GM21515 (cell line): ENCODE data around the gene KIF13A.
"Not testable (repeated sequence)": the region's sequence is repeated elsewhere in the genome, so short reads cannot be mapped to it uniquely, and the experiment has no call there.

Source experiments
- ATAC-seq: cut with Tn5 transposase; IDR thresholded peaks from one replicate; pipeline ENCODE4 v1.9.1; 2021; ENCODE audit not compliant: unreplicated experiment

KIF13A gene

DNA sequence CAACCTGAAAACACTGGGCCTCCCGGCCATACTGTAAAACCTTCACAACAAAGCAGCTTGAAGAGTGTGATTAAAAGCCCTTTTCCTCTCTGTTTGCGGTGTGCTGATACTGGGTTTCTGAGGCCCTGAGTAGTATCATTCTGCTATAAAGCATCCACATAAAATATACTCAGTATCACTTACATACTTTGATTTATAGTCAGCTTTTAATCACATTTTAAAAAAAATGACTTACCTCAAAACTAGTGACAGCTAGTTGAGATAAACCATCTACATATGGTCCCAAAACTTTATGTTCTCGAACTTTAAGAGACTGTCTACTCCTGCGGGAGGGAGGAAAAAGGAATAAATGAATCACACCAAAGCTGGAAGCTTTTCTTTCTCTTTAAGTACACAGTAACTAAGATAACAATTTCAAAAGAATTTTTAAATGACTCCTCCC is 135.7 kb downstream of the KIF13A start:
- no peak for ATAC-seq

DNA sequence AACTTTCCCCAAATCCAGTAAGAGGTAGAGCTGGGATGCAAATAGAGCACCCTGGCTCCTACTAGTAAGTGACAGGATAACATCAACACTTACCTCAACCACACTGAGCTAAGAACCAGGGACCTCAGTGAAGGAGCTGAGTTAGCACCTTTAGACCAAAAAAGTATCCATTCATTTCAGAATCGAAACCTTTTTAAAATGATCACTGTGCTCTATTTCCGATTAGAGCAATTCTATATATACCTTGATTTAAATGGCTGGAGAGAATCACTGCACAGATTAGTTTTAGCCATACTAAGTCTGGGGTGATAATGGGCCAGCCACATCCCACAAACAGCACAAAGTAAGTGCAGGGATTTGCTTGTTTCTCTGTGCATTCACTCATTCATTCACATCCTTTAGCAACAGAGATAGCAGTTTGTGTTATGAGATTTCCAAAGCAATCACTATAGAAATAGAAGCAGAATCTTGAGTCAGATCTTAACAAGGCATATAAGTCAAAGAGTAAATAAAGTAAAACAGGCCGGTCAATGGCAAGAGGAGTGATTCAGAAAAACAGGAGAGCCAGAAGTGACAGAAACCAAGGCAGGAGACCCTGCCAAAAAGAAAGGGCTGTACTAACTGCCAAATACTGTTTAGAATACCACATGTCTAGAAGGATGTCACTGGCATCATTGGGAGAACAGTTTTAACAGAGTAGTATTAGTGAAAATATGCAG is 136.3 kb downstream of the KIF13A start:
- ATAC-seq = no peak

DNA sequence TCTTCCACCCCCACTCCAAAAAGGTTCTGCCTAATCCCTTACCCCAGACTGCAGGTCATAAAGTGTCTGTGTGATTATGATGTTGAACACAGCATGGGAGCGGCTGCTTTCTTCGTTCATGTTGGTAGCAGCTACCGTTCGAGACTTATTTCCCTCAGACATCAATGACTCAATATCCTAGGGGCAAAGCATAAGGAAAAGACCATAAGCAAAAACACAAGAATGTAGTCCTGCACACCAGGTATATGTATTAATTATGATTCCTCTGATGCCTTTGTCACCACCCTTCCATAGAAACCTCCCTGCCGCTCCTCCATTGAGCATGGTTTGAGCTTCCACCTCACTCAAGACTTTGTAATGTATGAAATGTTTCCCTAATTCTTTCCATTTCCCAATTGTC is 137.2 kb downstream of the KIF13A start:
- ATAC-seq = no peak

DNA sequence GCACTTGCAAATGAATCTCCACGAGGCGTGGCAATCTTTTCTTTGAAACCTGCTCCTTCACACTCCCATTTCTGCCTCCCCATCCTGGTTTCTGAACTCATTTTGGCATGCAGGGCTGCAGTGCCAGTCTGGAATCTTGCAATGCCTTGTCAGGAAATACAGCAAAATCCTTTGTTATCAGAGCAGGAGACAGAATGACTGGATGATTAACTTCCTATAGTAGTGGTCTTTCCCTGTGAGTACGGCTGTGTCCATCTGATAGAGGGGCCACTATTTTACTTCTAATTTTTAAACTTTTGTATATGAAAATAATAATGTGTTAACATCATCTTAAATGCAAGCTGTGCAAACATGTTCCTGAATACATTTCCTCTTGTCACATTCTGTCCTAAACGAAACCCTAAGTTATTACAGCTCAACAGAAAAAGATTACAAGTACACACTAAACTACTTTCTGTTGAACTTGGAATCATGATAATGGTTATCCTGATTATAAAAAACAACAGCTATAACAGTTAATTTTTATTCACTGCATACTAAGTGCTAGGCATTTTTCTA is 140.2 kb downstream of the KIF13A start:
- ATAC-seq = no peak

DNA sequence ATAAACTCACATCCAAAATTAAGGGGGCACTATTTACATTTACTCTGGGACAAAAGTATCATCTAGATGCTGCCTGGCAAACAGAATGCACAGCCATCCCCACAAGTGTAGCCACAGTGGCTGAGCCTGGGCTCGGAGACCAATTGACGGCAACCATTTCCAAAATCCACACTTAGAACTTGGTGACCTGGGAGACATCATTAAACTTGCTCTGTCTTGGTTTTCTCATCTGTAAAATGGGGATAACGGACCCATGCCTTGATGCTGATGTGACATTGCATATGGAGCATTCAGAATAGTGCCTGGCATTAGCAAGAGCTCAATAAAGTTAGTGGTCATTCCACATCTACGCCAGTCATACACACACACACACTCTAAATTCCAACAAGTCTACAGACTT is 140.7 kb downstream of the KIF13A start:
- ATAC-seq = no peak

DNA sequence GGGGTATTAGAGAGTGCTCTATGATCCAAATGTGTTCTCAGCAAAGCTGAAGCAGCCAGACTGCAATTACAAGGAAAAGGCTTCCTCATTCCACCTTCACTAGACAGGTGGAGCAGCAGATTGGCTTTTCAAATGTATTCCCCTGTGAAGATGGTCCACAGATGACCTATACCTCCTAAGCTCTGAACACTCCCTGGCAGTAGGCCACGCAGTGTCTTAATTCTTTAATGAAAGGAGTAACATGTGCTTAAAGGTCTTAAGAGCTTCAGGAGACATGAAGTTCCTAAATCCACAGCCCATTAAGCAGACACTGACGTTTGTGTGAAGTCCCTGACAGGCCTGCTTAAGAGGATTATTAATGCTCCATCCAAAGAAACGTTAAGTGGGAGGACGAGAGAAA is 141.8 kb downstream of the KIF13A start:
- ATAC-seq = no peak

DNA sequence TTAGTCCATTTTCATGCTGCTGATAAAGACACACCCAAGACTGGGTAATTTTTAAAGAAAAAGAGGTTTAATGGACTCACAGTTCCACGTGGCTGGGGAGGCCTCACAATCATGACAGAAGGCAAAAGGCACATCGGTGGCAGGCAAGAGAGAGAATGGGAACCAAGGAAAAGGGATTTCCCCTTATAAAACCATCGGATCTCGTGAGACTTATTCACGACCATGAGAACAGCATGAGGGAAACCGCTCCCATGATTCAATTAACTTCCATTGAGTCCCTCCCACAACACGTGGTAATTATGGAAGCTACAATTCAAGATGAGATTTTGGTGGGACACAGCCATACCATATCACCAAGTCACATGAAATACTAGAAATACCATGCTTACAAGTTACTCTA is 142.5 kb downstream of the KIF13A start:
- ATAC-seq = not testable (repeated sequence)

DNA sequence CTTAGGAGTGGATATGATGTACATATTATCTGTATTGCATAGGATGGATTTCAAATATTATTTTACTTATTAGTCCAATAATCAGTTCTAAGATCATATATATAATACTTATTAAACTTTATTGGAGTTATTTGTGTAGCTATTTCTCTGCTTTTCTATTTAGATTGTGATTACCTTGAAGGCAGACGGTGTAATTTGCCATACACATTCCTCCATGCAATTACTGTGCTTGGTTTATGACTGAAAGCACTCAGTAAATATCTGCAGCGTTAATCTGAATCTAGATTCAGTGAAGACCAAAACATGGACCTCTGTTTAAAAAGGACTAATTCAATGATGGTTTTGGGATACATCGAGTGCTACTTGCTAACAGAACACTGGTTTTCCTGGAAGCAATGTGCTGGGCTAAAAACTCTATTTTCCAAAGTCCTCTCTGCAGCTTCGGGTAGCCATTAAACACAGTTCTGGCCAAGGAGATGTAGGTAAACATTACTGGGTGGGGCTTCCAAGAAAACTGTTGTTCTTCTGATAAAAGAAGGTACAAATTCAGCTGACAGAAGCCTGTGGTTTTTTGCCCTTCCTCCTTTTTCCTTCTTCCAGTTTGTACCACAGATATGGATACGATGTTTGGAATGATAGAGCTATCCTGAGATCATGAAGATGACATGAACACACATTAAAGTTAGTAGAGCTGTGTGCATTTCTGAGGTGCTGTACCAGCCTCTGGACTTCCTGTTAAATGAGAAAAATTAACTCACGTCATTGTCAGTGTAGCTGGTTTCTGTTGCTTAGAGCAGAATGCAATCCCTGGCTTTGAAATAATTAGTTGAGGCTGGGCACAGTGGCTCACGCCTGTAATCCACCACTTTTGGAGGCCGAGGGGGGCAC is 144.3 kb downstream of the KIF13A start:
- ATAC-seq = no peak

DNA sequence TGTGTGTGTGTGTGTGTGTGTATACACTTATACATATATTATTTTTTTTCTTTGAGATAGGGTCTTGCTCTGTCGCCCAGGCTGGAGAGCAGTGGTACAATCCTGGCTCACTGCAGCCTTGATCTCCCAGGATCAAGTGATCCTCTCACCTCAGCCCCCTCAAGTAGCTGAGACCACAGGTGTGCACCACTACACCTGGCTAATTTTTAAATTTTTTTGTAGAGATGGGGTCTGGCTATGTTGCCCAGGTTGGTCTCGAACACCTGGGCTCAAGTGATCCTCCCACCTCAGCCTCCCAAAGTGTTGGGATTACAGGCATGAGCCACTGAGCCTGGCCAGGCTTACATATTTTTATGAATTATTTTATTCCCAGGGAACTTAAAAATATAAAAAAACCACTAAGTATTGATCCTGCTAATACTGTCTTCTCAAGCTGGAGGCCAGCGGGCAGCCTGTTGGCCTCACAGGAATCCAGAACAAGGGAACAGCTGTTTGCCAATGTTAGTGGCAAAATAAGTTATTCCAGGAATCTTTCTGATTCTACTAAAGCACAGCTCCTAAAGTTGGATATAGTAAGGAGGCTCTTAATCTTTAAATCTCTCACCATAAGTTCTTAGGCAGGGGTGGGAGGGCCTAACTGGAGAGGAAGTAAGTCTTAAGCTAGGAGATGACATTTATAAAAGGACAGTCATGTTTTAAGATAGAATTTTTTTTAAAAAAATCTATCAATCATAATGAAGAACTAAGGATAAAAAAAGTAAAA is 145.2 kb downstream of the KIF13A start:
- no peak for ATAC-seq

DNA sequence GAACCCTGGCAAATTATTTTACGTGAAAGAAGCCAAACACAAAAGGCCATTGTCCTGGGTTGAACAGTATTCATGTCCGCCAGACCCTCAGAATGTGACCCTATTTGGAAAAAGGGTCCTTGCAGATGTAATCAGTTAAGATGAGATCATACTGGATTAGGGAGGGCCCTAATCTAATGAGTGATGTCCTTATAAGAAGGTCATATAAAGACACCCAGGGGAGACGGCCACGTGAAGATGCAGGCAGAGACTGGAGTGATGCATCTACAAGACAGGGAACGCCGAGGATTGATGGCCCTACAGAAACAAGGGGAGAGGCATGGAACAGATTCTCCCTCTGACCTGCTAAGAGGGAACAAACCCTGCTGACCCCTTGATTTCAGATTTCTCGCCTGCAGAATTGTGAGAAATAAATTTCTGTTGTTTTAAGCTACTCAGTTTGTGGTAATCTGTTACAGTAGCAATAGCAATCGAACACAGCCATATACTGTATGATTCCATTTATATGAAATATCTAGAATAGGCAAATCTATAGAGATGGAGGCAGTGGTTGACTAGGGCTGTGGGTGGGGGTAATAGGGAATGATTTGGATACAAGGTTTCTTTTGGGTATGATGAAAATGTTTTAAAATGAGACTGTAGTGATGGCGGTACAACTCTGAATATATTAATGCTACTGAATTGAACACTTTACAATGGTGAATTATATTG is 147.8 kb downstream of the KIF13A start:
- ATAC-seq = no peak

DNA sequence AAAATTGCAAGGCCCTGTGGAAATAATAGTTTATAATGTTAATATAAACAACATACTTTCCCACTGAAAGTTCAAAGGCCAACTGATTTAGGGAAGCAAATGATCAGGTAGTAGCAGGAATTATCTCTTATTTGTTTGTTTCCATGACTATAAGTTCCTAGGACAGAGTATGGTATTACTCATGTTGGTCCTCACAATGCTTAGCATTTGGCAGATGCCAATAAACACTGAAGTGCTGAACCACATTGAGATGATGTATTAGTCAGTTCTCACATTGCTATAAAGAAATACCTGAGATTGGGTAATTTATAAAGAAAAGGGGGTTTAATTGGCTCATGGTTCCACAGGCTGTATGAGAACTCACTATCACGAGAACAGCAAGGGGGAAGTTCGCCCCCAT is 151.1 kb downstream of the KIF13A start:
- no peak for ATAC-seq

DNA sequence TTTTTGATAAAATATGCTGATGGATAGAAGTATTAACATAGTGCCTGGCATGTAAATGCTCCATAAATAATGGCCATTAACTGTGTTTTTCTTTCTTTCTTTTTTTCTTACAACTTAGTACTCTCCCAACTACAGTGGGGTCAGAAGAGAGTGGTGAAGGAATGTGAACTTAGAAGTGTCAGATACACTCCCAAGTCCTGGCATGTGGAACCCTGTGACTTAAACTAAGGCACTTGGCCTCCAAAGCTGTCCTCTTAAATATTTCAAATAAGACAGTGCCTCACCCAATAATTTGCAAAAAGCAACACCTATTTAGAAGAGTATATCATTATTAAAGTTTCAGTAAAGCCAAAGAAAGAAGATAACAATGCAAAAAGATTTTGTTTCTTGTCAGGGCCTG is 151.7 kb downstream of the KIF13A start:
- no peak for ATAC-seq

DNA sequence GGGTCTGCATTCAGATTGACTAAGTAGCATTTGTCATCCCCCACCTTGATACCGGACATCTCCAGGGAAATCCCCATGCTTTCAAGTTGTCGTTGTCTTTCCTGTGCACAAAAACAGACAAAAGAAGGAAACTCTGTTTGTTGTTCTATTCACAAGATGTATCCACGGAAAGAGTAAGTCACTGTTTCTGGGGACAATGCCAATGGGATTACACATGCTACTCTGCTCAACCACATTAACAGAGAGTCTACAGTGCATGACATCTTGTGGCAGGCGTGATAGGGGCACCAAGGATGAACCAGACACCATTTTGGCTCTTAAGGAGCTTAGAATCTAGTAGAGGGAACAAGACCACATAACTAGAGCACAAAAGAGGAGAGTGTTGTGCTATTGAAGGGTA is 156.3 kb downstream of the KIF13A start:
- ATAC-seq = no peak

DNA sequence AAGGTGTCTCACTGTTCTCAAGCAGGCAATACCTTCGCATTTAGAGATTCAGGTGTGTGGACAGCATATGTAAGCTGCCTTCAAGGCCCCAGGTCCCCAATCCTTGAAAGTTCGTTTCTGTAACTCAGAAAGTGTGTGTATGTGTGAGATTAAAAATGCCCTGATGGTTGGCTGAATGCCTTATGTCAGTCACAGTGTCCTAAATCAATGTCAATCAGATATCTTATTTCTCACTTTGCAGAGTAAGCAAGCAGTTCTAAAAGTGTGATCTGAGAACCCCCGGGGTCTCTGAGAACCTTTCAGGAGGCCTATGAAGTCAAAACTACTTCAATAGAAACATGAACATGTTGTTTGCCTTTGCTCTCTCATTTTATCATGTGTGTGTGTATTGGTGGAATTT is 157.5 kb downstream of the KIF13A start:
- no peak for ATAC-seq

DNA sequence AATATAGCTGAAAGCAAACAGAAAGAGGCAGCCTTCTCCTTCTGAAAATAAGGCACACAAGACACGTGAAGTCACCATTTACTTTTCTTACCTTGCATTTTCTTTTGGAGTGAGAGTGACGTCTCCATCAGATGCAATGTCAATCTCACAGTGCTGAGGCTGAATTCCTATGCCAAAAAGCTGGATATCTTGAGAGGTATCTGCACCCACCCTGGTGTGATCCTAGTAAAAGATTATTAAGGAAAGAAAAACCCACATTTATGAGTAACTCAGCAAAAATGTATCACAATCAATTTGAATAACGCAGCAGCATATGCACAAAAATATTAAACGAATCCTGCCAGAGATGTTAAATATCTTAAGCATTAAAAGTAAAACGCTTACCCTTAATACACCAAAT is 159.3 kb downstream of the KIF13A start:
- no peak for ATAC-seq

DNA sequence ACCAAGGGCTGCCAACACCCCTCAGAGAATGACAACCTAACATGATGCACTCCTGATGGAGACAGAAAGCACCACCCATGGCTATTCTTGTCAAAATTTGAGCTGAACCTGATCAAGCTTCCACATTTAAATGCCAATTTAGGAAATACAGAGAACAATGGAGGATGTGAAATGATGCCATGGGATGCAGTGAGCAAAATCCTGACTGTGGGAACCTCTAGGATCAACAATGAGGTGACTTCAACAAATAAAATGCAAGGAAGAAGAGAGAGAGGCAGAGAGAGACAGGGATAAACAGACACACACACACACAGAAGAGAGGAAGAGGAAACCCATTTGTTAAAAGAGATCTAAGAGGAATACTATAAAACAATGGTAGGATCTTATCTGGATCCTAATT is 161.1 kb downstream of the KIF13A start:
- ATAC-seq = no peak

DNA sequence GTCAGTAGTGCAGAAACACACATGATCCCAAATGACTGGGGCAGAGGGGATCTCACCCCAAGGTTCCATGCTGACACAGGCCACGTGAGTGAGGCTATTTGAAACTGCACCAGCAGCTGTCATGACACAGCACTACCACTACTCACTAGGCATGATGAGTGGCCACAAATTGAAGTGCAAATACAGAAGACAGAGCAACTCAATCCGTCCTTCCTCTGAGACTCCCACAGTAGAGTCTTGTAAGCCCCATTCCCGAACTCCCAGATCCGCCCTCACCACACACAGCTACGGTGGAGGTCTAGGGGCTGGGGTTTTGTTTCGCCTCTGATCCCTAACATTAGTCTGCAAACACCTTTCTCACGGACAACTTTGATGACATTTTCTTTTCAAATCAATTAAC is 167.4 kb downstream of the KIF13A start:
- ATAC-seq = no peak

DNA sequence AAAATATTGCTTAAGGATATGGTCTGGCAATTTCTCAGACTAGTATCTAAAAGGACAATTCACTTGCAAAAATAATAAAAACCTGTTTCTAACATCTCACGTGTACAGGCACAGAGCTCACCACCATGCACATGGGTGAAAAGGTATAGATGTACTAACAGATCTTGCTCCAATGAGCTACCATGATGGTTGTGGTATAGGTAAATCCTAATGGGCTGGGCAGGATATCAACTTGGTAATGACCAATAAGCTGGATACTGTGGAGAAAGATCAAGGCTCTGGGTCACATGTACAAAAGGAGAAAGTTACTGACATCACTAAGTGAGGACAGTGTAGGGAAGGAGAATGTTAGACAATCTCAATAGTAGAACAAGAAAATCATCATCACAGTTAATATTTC is 169.7 kb downstream of the KIF13A start:
- no peak for ATAC-seq

DNA sequence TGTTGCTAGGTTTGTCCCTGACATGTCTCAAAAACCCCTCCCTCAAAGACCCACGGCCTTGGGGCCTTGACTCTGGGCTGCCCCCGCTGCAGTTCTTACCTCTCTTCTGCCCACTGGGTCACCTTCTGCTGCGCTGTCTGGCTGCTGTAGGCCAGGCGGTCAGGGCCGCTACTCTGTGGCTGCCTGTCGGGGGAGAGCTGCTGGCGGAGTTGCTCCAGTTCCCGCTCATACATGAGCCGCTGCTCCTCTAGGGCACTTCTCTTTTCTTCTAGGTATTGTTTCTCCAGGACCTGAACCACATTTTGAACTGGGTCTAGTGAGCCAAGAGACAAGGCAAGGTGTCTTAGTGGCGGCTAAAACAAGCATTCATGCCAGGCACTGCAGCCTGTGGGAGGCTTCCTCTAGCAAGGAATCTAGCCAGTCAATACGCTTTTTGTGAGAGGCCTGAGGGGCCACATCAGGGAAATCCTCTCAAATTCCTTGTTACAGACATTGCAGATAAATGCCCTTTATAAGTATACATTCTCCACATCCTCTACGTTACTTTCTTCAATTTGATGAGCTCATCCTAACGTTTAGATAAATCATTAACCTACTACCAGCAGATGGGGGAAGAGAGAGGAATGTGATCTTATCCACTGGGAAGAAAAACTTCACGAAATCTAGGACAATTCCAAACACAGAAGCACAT is 170.4 kb downstream of the KIF13A start:
- ATAC-seq = no peak

DNA sequence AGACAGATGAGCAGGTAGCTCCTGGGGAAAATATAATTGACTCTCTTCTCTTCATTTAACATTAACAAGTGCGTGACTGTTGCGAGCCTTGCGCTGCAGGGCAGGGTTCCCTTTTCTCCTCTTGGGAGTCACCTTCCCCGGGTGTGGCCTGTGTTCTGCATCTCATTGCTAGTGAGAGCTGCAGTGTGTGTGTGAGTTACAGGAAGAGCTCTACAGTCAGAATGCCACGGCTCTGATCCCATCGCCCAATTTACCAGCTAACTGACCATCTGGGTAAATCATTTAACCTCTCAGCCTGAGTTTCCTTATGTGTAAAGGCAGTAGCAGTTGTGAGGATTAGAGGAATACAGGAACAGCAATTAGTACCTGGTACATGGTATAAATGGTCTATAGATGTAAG is 173.9 kb downstream of the KIF13A start:
- ATAC-seq = no peak
